NCI-H128 (cell line): Measurements from ENCODE around the gene IFI27L1.

Experiments
- DNase-seq: peaks from one replicate; lab custom pipeline; 2025; ENCODE audit not compliant: unreplicated experiment; lab: John Stamatoyannopoulos, UW

The IFI27L1 gene

DNA sequence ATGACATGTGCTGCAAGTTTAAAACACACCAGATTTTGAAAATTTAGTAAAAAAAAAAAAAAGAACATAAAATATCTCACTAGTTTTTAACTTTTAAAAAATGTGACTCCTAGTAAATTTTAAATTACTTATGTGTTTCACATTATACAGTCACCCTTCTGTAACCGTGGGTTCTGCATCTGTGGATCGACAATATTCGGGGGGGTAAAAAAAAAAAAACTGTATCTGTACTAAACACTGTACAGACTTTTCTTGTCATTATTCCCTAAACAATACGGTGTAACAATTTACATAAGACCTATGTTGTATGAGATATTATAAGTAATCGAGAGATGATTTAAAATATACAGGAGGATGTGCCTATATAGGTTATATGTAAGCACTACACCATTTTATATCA lies 3.3 kb upstream of the IFI27L1 start:
- no peak for DNase-seq

DNA sequence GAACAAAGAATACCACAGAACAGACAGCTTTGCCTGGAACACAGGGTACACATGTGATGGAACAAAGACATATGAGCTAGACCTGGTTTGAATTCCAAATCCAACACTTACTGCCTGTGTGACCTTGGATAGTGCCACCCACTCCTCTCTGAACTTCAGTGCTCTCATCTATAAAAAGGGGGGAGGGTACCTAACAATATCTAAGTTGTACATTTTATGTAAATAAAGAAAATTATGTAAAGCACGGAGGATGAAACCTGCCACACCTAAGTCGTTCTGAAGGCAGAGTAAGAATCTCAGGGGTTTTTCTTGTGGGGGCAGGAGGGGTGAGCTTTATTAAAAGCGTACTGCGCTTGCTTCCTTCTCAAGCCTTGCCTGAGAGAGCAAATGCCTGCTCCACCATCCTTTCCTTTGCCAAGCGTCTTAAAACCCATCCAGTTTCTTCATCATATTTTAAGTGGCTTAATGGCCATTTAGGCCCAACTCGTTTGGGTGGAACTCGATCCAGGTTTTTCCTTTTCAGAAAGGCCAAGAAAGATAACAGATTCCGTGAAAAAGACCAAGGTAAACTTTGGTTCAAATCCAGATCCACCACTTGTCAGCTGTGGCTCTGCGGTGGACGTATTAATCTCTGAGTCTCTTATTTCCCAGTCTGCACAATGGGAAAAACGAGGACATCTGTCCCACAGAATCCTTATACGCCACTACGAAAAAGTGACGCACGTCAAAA lies 1.1 kb upstream of the IFI27L1 start:
- DNase-seq, result no peak

DNA sequence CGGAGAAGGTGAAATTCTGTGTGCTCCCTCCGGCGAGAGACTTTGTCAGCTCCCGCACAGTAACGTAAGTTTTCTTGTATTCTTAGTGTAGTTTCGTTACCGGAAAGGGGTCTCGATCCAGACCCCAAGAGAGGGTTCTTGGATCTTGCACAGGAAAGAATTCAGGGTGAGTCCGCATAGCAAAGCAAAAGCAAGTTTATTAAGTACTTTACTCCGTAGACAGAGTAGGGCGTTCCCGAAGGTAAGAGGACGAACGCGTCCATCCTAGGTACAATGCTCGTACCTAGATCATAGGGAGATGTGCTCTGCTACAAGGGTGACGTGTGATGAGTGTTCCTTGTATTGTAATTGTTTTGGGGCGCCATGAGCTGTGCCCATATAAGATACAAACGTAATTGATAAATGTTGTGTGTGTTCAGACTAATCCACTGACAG lies 293 bp downstream of the IFI27L1 start:
- no peak for DNase-seq

DNA sequence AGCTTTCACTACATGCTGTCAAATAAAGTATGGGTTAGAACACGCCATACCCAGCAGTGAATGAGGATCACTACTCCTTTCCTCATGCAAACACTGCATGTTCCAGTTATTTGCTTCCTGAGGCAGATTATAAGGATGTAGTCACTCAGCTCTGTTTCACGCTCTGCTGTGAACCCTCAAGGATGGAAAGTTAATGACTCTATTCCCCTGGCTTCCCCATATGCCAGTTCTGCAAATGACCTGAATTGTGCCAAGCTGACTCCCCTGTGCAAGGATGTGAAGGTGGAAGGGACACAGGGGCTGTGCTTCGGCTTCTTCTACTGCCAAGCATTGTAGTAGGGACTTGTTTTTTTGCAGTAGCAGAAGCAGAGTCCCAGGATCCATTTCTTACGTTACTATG lies 6.8 kb downstream of the IFI27L1 start:
- DNase-seq, result no peak

DNA sequence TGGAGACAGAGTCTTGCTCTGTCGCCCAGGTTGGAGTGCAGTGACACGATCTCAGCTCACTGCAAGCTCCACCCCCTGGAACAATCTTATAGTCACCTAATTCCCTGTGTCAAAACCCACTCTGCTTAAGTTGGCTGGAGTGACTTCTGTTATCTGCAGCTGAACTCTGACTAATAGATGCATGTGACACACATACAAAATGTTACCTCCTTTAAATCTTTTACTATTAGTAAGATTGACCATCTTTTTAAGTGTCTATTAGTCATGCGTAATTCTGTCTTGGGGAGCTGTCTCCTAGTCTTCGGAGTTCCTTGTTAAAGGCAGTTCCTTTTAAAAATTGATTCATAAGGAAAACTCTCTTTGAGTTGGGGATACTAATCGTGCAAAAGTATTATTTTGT lies 7.4 kb downstream of the IFI27L1 start:
- no peak for DNase-seq

DNA sequence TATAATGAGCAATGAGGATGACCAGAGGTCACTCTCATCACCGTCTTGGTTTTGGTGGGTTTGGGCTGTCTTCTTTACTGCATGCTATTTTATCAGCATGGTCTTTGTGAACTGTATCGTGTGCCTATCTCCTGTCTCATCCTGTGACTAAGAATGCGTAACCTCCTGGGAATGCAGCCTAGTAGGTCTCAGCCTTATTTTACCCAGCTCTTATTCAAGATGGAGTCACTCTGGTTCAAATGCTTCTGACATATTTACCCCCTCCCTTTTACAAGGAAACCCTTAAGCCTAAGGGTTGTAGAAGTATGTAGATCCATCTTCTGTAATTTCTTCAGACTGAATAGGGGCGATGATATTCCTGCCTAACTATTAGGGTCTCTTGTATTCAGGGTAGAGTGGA lies 8.4 kb downstream of the IFI27L1 start:
- no peak for DNase-seq

DNA sequence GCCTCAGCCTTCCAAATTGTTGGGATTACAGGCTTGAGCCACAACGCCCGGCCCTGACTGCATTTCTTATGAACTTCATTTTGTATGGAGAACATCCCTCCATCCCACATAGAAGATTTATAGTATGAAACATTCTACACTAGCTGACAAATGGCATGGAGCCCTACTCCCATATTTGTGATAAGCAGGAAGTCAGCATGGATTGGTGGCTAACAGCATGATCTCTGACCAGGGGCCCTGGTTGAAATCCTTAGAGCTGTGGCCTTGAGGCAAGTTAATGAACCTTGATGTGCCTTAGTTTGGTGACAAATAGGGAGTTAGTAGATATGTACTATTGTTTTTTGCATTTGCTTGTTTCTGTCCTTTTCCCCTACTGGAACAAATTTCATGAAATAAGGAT lies 12.3 kb downstream of the IFI27L1 start:
- DNase-seq, result no peak

DNA sequence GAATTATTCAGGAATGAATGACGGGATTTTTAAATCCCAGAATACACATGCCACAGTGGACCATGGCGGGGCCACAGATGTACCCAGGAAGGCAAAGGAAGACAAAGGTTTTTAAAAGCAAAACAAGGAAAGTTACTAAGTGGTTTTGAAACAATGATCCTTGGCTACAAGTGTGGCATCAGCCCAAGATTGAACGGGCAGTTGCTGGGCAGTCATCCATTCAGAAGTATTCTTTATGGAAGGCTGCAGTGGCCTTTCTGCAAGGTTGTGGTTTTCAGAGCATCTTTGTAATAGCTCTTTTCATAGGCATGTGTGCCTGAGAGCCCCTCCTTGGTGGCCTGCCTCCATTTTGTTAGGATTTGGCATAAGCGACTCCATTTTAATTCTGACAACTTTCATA lies 16.0 kb downstream of the IFI27L1 start:
- DNase-seq, result no peak

DNA sequence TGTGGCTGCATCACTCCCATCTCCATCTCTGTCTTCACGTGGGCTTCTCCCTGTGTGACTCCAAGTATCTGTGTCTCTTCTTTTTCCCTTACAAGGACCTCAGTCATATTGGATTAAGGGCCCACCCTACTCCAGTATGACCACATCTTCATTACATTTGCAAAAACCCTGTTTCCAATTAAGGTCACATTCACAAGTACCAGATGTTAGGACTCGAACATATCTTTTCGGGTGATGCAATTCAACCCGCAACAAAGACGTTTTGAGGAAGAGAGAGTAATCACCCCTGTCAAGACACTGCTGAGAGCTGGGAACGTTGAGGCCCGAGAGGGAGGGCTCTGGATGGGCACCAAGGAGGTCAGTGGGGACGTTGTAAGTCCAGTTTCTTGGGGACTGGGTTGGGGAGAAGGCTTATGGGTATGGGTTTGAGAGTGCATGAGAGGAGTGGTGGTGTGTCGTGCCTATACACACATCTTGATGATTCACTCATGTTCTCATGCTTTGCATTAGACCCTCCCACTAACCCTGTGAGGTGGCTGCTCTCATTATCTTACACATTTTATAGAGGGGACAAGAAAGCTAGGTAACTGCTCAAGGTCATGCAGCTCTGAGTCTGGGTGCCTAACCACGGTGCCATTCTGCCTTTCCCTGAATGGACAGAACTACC lies 17.3 kb downstream of the IFI27L1 start:
- DNase-seq, result no peak

DNA sequence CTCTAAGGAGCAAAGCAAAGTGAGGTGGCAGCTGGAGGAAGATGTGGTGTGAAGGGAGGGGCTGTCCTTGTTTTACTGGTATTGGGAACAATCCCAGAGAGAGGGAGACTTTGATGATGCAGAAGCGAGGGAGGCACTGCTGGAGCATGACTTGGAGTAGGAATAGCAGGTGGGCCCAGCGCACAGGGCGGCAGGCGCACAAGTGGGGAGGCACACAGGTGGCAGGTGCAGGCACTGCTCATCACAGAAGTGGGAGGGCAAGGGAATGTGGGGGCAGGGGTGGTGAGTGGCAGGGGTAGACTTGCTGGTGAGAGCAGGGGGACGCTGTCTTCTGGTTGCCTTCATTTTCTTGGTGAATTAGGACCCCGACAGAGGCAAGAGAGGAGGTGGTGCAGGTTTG lies 17.9 kb downstream of the IFI27L1 start:
- DNase-seq, result no peak

DNA sequence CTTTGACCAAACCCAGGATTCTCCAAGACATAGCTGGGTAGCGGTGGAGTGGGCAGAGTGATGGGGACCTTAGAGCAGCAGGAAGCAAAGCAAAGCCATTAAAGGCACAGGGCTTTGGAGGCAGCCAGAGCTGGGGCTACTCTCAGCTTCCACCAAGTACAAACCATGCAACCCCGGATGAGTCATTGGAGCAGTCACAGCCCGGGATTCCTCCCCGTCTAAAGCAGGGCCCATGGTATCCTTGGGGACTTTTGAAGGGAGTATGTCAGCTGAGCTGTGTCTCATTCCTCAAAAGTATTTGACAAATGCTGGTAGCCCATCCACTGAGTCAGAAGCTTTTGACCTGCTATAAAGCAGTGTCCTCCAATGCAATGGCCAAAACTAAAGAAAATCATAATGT lies 19.7 kb downstream of the IFI27L1 start:
- no peak for DNase-seq

DNA sequence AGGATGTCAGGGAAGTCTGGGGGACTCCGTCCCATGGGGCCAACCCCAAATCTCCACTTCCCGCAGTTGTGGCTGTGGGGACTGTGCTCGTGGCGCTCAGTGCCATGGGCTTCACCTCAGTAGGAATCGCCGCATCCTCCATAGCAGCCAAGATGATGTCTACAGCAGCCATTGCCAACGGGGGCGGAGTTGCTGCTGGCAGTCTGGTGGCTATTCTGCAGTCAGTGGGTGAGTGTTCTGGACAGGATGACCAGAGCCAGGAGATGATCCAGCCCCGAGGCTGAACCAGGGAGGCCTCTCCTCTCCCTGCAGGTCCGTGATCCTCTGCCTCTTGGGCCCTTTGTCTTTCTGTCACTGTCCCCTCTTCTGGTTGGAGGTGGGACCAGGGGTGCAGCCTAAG lies 20.6 kb downstream of the IFI27L1 start:
- no peak for DNase-seq

DNA sequence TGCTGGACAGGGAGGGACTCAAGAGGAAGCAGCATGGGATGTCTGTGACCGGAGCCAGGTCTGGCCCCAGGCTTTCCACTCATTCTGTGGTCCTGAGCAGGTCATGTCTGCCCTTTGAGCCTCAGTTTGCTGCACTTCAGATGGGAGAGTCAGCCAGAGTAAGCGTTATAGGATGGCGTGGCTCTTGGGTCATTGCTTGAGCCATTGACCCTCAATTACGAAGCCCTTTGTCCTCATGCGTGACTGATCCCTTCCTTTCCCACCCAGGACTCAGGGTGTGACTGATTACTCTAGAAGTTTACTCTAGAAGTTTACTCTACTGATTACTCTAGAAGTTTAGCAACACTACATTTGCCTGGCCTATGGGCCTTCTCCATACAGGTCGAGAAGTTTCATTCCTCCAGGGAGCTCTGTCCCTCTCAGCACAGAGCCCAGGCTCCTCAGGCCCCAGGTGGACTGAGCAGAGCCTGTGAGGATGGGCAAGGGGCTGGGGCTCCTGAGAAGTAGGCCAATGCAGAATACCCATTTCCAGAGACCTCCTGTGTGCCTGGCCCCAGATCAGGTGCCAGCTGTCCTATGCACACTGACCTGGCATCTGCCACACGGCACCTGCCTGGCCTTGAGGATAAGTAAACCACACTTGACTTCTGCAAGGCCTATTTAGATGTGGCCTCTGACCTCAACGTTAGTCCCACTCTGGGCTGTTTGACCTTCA lies 21.8 kb downstream of the IFI27L1 start:
- no peak for DNase-seq

DNA sequence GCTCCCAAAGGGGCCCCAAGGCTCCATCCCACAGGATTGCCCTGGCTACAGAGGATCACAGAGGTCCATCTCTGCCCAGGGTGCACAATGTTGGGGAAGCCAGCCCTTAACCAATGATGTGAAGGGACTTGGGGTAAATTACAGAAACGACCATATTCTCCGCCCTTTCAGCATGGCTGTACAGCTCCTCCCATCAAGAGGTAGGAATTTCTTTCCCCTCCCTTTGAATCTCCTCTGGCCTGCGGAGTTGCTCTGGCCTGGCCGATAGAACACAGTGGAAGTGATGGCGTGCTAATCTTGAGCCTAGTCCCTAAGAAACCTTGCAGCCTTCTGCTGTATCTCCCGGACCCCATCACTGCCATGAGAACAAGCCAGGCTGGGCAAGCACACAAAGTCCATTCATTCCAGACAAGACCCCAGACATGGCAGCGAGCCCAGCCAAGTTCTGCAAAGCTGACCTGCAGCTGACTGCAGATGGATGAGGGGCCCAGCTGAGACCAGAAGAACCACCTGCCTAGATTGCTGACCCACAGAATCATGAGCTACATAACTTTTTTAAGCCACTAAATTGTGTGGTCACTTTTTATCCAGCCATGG lies 22.5 kb downstream of the IFI27L1 start:
- DNase-seq, result no peak

DNA sequence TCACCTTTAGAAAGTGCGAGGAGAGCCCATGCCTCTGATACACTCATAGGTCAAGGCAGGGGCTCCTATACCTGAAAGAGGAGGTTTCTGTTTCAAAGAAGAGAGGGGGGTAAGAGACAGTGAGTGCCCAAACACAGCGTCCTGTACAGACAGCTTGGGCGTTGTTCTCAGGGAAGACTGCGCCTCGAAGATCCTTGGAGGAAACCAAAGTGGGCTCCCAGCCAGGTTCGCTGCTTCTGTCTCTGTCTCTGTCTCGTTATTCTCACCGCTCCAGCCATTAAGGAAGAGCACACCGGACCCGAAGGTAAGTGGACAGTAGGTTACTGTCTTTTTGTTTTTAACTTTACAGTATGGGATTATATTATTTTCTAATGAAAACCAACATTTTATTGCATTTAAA lies 23.6 kb downstream of the IFI27L1 start:
- no peak for DNase-seq

DNA sequence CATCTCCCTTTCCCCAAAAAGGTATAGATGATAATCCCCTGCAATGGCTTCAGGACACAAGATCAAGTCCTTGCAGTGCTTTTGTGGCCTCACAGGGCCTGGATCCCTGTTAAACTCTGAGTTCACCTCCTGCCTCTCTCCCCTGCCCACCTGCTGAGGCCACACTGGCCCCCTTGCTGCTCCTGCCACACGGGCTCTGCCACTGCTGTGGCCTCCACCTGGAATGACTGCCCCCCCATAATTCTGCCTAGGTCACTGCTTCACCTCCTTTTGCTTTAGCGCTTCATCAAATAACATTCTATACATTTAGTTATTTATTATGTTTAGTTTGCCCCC lies 28.8 kb downstream of the IFI27L1 start:
- no peak for DNase-seq

DNA sequence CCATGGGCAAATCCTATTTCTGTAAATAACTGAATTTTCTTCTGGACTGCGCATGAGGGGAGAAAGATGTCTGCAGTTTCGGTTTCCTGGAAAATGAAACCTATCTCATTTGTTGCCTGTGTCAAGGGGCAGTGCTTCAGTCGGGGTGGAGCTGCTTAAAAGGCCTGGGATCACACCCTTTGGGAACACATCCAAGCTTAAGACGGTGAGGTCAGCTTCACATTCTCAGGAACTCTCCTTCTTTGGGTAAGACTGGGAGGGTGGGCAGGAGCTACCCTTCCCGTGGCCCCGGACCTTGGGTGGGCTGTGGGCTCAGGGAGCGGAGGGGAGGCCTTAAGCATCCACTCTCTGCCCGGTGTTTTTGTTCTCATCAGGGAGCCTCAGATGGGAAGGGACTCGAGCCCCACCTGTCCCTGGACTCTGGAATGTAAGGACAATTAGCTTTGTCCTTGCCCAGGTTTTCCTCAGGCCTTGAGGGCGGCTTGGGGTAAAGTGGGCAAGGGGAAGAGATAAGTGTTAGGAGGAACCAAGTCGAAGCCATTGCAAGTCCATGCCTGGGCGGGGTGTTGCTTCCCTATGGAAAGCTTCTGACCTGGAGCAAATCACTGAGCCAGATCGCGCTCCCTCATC lies 29.6 kb downstream of the IFI27L1 start, which contains the start of gene IFI27:
Gene IFI27 (plus strand): TSS at position 185 of the 630 bp plus-strand sequence.
- DNase-seq, result no peak

DNA sequence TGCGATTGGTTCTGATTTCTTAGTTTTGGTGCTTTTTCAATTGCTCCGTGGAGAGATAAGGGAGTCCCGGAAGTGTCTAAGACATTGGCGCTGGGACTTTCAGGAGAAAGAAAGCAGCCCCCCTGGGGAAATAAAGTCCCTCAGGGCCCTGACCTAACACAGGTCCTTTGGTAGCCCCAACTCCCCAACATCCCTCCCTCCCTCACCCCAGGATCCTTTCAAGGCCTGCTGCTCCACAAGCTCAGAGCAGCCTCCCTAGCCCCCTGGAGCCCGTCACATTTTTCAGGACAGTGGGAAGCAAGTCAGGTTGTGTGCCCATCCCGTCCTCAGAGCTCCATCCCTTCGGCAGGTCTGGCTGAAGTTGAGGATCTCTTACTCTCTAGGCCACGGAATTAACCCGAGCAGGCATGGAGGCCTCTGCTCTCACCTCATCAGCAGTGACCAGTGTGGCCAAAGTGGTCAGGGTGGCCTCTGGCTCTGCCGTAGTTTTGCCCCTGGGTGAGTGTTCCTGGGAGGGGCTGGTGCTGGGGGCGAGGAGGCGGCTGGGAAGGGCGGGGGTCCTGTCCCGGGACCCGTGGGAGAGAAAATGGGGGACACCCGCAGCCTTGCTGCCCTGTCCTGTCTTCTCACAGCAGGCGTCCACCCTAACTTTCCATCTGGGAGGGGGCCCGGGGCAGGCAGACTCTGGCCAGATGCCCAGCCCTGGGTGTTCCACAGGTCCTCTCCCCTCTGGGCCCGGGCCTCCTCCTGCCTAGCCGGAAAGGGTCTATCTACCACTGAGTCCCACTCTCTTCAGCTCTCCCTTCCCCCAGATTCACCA lies 30.4 kb downstream of the IFI27L1 start:
- no peak for DNase-seq

DNA sequence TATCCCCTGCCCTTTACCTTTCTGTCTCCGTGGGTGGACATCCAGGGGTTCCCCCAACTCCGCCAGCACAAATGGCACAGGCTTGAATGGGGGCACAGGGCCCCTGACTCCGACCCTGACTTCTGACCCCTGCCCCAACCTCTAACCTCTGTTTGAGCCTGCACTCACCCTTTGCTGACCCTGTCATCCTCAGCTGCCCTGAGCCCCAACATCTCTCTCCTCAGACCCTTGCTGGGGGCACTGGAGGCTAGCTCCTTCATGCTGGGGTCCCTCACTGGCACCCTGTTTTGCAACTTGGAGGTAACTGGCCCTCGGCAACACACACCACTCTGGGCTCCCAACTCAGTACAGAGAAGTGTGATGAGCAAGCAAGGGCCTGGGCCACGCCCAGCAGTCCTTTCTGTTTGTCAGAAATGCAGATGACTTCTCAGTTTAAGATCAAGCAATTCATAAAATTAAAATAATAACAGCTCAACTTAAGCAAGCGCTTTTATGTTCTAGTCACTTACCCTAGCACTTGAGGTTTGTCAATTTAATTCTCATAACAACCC lies 31.5 kb downstream of the IFI27L1 start:
- no peak for DNase-seq

DNA sequence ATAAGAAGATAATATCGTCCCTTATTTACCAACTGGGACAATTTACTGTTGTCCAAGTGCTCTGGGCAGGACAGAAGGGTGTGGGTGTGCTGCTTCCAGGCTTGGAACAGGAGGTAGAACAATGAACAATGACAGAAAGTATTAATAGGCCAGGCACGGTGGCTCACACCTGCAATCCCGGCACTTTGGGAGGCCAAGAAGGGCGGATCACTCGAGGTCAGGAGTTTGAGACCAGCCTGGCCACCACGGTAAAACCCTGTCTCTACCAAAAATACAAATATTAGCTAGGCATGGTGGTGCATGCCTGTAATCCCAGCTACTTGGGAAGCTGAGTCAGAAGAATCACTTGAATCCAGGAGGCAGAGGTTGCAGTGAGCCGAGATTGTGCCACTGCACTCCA lies 32.0 kb downstream of the IFI27L1 start:
- no peak for DNase-seq
